Erythroblast (primary cell): ENCODE results near the gene TMEM164.

Experiments used
- GATA1 ChIP-seq: IDR thresholded peaks from 2 replicates; pipeline ENCODE4 v1.6.1; 2011; ENCODE audit warnings: low read depth, mild to moderate bottlenecking, control low read depth, low read length, moderate library complexity
- POLR2A ChIP-seq: IDR thresholded peaks from 2 replicates; pipeline ENCODE4 v1.6.1; 2011; ENCODE audit warnings: mild to moderate bottlenecking, low read length

GRCh38 chrX:110082161-110082560, 79.2 kb downstream of the TMEM164 start:
- TF ChIP-seq POLR2A: no peak
- no peak for TF ChIP-seq GATA1
